GM12875 (cell line): Measurements from ENCODE around the gene TMED1.
"Not testable (repeated sequence)": the region's sequence is repeated elsewhere in the genome, so short reads cannot be mapped to it uniquely, and the experiment has no call there.

Experiments used
- H3K4me3 ChIP-seq: one replicate; pipeline ENCODE4 v1.5.1; 2011; ENCODE audit warnings: low read depth, low read length, control low read depth
- TF ChIP-seq, protein P1 (sequence below): IDR thresholded peaks from 2 replicates; pipeline ENCODE4 v1.5.1; 2011; ENCODE audit warnings: low read depth, mild to moderate bottlenecking, control low read depth, inconsistent platforms, low read length, moderate library complexity, borderline replicate concordance; ENCODE audit not compliant: insufficient read depth

TMED1 gene

GRCh38 chr19:10876459-10877240 lies 40.6 kb upstream of the TMED1 start:
- peak overlapping the region; percentile 28 for H3K4me3 ChIP-seq
- TF ChIP-seq, protein P1, sequence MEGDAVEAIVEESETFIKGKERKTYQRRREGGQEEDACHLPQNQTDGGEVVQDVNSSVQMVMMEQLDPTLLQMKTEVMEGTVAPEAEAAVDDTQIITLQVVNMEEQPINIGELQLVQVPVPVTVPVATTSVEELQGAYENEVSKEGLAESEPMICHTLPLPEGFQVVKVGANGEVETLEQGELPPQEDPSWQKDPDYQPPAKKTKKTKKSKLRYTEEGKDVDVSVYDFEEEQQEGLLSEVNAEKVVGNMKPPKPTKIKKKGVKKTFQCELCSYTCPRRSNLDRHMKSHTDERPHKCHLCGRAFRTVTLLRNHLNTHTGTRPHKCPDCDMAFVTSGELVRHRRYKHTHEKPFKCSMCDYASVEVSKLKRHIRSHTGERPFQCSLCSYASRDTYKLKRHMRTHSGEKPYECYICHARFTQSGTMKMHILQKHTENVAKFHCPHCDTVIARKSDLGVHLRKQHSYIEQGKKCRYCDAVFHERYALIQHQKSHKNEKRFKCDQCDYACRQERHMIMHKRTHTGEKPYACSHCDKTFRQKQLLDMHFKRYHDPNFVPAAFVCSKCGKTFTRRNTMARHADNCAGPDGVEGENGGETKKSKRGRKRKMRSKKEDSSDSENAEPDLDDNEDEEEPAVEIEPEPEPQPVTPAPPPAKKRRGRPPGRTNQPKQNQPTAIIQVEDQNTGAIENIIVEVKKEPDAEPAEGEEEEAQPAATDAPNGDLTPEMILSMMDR: no peak

GRCh38 chr19:10874024-10874423 lies 38.0 kb upstream of the TMED1 start:
- no peak overlapping the region for H3K4me3 ChIP-seq

DNA sequence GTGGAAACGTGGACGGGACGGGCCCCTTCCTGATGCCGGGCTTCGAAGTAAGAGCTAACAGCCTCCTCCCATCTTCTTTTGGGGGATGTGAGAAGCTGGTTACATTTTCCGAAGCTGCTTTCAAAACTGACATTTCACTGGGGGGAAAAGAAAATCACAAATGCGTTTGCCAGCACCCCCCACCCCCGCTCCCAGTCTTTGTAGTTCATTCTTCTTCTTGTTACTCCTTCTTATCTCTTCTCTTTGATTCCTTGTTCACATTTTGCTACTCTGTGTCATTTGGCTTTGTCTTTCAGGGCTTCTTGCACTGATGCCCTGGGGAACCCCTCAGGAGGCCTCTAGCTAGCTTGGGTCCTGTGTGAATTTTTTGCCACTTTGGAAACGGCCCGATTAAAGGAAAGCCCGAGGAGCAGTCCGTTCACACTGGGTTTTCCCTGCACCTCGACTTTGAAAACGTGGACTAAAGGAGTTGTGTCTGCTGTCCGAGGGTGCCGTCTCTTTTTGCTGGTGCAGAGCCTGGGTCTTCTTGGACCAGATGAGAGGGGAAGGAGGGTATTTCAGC lies 36.6 kb upstream of the TMED1 start:
- TF ChIP-seq, protein P1: no peak
- peak overlapping the region; percentile 58 for H3K4me3 ChIP-seq

More at GRCh38 chr19:10874024-10874423, 38.0 kb upstream of the TMED1 start:
- TF ChIP-seq, protein P1: no peak

DNA sequence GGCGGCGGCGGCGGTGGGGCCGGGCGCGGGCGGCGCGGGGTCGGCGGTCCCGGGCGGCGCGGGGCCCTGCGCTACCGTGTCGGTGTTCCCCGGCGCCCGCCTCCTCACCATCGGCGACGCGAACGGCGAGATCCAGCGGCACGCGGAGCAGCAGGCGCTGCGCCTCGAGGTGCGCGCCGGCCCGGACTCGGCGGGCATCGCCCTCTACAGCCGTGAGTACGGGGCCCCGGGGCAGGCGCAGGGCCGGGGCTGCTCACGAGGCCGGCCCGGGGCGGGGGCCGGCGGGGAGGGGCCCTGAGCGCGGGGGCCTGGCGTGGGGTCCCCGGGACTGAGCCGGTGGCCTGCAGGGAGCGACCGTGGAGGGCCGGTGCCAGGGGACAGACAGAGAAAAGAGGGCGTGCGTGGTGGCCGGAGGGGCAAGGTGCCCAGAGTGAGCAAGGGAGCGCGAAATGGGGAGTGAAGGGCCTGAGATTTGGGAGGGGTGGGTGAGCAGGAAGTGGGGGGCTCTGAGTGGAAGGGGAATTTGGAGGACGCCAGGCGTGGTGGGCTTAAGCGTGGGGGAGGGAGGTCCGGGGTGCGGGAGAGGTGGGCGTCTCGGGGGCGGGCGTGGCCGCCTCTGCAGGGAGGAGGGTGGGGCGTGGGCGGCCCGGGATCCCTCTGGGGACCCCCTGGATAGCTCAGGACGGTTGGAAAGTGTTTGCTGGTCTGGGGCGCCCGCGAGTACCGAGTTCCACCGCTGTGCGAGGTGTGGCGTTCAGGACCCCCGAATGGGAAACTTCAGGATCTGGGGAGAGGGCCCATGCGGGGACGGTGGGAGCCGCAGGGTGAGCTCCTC lies 35.9 kb upstream of the TMED1 start:
- TF ChIP-seq, protein P1: 0 out of 2 replicates have a peak, but pooled peaks have one; percentile 34
- peak overlapping the region; percentile 58 for H3K4me3 ChIP-seq

DNA sequence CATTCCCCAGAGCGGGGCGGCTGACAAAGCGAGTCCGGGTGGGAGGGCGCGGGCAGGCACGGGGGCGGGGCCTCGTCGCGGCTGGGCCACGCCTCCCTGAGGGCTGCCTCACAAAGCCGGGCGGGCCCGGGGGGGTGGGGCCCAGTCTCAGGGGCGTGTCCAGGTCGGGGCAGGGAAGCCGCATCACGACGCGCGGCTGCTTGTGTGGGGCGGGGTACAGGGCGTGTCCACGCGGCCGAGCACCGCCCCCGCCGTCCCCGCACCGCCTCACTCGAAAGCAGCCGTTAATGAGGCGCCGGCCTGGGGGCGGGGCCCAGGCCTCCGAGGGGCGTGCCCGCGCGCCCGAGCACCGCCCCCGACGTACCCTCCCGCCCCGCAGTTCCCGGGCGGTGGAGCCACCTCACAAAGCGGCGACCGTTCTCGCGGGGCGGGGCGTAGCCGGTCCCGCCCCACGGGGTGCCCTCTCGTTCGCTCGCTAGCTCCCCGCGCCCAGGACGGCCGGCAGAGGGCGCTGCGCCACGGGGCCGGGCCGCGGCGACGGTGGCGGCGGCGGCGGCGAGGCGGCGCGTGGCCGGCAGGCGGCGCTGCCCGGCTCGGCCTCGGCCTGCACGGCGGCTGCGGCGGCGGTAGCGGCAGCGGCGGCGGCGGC lies 35.1 kb upstream of the TMED1 start, which contains the start of gene CARM1:
Gene CARM1, plus strand, starts transcription at position 599 of the 649 bp plus-strand sequence. CDS start 150 bp downstream, outside the sequence.
- H3K4me3 ChIP-seq: peak within 1 kb of the TSS; percentile 58
- TF ChIP-seq, protein P1: peak; percentile 78

DNA sequence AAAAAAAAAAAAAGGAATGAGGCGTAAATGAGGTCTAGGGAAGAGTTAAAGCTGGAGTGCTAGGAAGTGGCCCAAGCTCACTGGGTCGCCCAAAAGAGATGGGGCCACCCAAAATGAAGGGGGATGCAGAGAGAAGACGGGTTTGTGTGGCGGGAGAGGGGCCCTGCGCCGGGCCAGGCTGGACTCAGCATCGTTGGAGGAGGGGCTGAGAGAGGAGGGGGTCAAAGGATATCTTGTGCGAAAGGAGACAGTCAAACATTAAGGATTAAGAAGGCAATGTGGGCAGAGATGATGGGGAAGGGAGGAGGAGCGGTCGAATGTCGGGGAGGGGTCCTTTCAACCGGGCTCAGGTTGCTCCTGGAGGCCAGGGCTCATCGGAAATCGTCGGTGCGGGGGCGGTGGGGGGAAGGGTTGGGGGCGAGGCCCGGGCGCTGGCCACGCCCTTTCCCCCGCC lies 34.5 kb upstream of the TMED1 start:
- TF ChIP-seq, protein P1: no peak
- peak overlapping the region; percentile 54 for H3K4me3 ChIP-seq

DNA sequence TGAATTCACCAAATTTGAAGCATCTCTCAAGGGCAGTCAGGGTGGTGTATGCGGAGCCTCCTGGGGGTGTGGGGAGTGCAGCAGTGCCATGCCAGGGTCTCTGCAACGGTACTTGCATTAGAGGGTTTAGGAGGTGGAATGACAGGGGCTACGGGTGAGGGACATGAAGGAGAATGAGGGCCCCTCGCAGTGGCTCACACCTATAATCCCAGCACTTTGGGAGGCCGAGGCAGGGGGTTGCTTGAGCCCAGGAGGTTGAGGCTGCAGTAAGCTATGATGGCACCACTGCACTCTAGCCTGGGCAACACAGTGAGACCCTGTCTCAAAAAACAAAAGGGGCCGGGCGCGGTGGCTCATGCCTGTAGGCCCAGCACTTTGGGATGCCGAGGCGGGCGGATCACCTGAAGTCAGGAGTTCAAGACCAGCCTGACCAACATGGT lies 33.9 kb upstream of the TMED1 start:
- not testable (repeated sequence) for H3K4me3 ChIP-seq
